ENCODE results near the gene SSBP3.

- no peak for TF ChIP-seq POLR2A (IDR thresholded peaks at IDR 0.05)
- TF ChIP-seq CTCF (IDR thresholded peaks at IDR 0.05), result no peak
Observed at GRCh38 chr1:54273795-54274163, 132.4 kb downstream of the SSBP3 start.

All from thyroid gland (tissue), 4 donors.